Uterus (tissue), 4 donors: ENCODE results near the gene WWOX. TPM values are rescaled to one million over a fixed set of nuclear protein-coding genes. Genes with fewer than 3 reads are reported as not detected.

Experiments used
- DNase-seq, 2 donors: peaks; one replicate each; pipeline ENCODE4 v3.0.0-alpha.2; 2019 to 2020
- H3K27ac ChIP-seq, 2 donors: fragments of 200-600 bp; sonication (generic); 1 replicate in 1 of 2; 2 replicates in 1 of 2; pipeline ENCODE4 v1.5.1; 2016 to 2018
- H3K27me3 ChIP-seq, 2 donors: fragments of 200-600 bp; sonication (generic); one replicate each; pipeline ENCODE4 v1.5.1; 2018 to 2019; ENCODE audit warnings: control low read depth in 1 of 2
- H3K36me3 ChIP-seq, 2 donors: fragments of 200-600 bp; sonication (generic); one replicate each; pipeline ENCODE4 v1.5.1; 2019; ENCODE audit warnings: control low read depth in 1 of 2
- H3K4me1 ChIP-seq, 2 donors: fragments of 200-600 bp; sonication (generic); one replicate each; pipeline ENCODE4 v1.5.1; 2018 to 2019; ENCODE audit warnings: control low read depth in 1 of 2
- H3K4me3 ChIP-seq, 2 donors: fragments of 200-600 bp; sonication (generic); 1 replicate in 1 of 2; 2 replicates in 1 of 2; pipeline ENCODE4 v1.5.1; 2018 to 2019; ENCODE audit warnings: mild to moderate bottlenecking in 1 of 2
- H3K9me3 ChIP-seq, 2 donors: fragments of 200-600 bp; sonication (generic); one replicate each; pipeline ENCODE4 v1.5.1; 2019; ENCODE audit warnings: control low read depth in 1 of 2
- POLR2A ChIP-seq, 2 donors: fragments of 450-650 bp; IDR thresholded peaks; one replicate each; pipeline ENCODE4 v1.6.1; 2016; ENCODE audit warnings: antibody characterized with exemption in 2 of 2, mild to moderate bottlenecking in 1 of 2, moderate library complexity in 1 of 2
- intact Hi-C: fragments of 100-400 bp; cut with DNase I; formaldehyde crosslinking; loops from one replicate; pipeline ENCODE4 v1.15.1; 2023; ENCODE audit warnings: low total_unique reads
- total RNA-seq, 4 donors: library from RNA; depleted of rRNA in 3 of 4; stranded (reverse); fragments of >200 nt in 3 of 4; gene quantifications; one replicate each; pipeline versions ENCODE4 v1.1.0 to v1.2.4, GENCODE V29; 2014 to 2023
- TF ChIP-seq, protein P1 (sequence below), 4 experiments: fragments of 200-600 bp in 2 of 4; fragments of 450-650 bp in 2 of 4; sonication (generic) in 2 of 4; IDR thresholded peaks; one replicate each; pipeline ENCODE4 v1.5.1; 2016 to 2019; ENCODE audit warnings: antibody characterized with exemption in 4 of 4, mild to moderate bottlenecking in 2 of 4, moderate library complexity in 1 of 4
- donor health status: DM: yes; HTN: yes; CAD: no.

WWOX gene
- total RNA-seq, 4 donors from 2014 or later: 34.1 to 99.9 (median 55.8) TPM

GRCh38 chr16:79109771-79110170, 1010.3 kb downstream of the WWOX start:
- no peak for TF ChIP-seq POLR2A (IDR thresholded peaks at IDR 0.05)
- TF ChIP-seq, protein P1, sequence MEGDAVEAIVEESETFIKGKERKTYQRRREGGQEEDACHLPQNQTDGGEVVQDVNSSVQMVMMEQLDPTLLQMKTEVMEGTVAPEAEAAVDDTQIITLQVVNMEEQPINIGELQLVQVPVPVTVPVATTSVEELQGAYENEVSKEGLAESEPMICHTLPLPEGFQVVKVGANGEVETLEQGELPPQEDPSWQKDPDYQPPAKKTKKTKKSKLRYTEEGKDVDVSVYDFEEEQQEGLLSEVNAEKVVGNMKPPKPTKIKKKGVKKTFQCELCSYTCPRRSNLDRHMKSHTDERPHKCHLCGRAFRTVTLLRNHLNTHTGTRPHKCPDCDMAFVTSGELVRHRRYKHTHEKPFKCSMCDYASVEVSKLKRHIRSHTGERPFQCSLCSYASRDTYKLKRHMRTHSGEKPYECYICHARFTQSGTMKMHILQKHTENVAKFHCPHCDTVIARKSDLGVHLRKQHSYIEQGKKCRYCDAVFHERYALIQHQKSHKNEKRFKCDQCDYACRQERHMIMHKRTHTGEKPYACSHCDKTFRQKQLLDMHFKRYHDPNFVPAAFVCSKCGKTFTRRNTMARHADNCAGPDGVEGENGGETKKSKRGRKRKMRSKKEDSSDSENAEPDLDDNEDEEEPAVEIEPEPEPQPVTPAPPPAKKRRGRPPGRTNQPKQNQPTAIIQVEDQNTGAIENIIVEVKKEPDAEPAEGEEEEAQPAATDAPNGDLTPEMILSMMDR (IDR thresholded peaks at IDR 0.05): no peak
- Histone ChIP-seq H3K4me3 (no peak overlapping the region), H3K36me3 (no peaks in the 10 kb centered on the region), H3K4me1 (peaks cover 0 to 5% of the 10 kb centered on the region in 2 donors), H3K27ac (no peak overlapping the region), H3K9me3 (no peaks in the 10 kb centered on the region), H3K27me3 (no peaks in the 10 kb centered on the region)
- intact Hi-C loops: no loop called here
- DNase-seq: no peak

- Histone ChIP-seq H3K4me3 (no peak overlapping the region), H3K9me3 (no peaks in the 10 kb centered on the region), H3K27me3 (no peaks in the 10 kb centered on the region), H3K27ac (peak overlapping the region in 1 of 2 donors; percentile 19), H3K4me1 (peaks cover 0 to 5% of the 10 kb centered on the region in 2 donors), H3K36me3 (no peaks in the 10 kb centered on the region)
- intact Hi-C loops: no loop called here
- TF ChIP-seq POLR2A (IDR thresholded peaks at IDR 0.05): no peak
- TF ChIP-seq, protein P1 (IDR thresholded peaks at IDR 0.05): no peak
- no peak for DNase-seq
These were observed 1010.8 kb downstream of the WWOX start for GRCh38 chr16:79110242-79110641.

- Histone ChIP-seq H3K36me3 (no peaks in the 10 kb centered on the region), H3K4me3 (no peak overlapping the region), H3K9me3 (no peaks in the 10 kb centered on the region), H3K27me3 (no peaks in the 10 kb centered on the region), H3K27ac (peak overlapping the region in 1 of 2 donors; percentile 19), H3K4me1 (peaks cover 0 to 5% of the 10 kb centered on the region in 2 donors)
- intact Hi-C loops: no loop called here
- TF ChIP-seq POLR2A (IDR thresholded peaks at IDR 0.05): no peak
- TF ChIP-seq, protein P1 (IDR thresholded peaks at IDR 0.05): no peak
- DNase-seq: no peak
These were observed 1011.5 kb downstream of the WWOX start for GRCh38 chr16:79110953-79111352.

DNA sequence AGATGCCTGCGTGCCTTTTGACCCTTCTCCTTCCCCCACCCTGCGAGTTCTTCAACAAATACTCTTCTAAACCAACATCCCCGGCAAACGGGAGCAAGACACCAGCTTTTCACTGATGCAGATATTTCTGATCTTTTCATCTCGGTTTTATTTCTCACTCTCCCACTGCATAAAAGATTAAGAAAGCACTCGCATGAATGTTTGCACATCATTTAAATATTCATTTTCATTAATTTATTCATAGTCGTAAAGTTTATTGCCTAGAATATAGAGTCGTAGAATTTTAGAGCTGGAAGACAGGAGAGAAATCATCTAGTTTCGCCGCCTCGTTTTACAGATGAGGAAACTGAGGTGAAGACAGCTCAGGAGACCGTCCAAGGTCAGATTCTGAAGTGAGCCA, 1013.0 kb downstream of the WWOX start:
- no peaks in the 10 kb centered on the region for H3K9me3 ChIP-seq
- no peak overlapping the region for H3K27ac ChIP-seq
- no peak overlapping the region for H3K4me3 ChIP-seq
- no peak for DNase-seq
- no peaks in the 10 kb centered on the region for H3K36me3 ChIP-seq
- intact Hi-C loops: no loop called here
- TF ChIP-seq POLR2A (IDR thresholded peaks at IDR 0.05): no peak
- TF ChIP-seq, protein P1 (IDR thresholded peaks at IDR 0.05): no peak
- no peaks in the 10 kb centered on the region for H3K27me3 ChIP-seq
- peaks cover 0 to 5% of the 10 kb centered on the region in 2 donors for H3K4me1 ChIP-seq

DNA sequence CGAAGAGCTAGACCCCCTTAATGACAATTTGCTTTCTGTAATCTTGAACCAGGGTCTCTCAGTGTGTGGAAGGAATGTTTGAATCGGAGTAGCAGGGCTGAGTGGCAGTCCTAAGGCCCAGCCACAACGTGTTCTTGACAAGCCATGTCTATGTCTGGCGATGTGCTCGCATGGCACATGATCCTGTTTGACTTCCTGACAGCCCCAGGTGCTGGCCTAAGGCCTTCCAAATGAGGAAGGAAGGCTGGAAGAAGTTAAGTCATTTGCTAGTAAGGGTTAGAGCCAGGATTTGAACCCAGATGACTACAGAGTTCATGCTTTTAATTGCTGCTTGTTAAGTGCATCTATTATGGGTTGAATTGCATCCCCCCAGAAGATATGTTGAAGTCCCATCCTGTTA, 1014.4 kb downstream of the WWOX start:
- no peak for TF ChIP-seq POLR2A (IDR thresholded peaks at IDR 0.05)
- TF ChIP-seq, protein P1 (IDR thresholded peaks at IDR 0.05): no peak
- intact Hi-C loops: no loop called here
- no peak for DNase-seq
- H3K27me3 ChIP-seq: no peaks in the 10 kb centered on the region
- no peak overlapping the region for H3K27ac ChIP-seq
- peaks cover 0 to 5% of the 10 kb centered on the region in 2 donors for H3K4me1 ChIP-seq
- H3K4me3 ChIP-seq: no peak overlapping the region
- H3K9me3 ChIP-seq: no peaks in the 10 kb centered on the region
- no peaks in the 10 kb centered on the region for H3K36me3 ChIP-seq
